Neural progenitor cell (in vitro differentiated cells): ENCODE data around the gene TAX1BP3. TPM values are rescaled to one million over a fixed set of nuclear protein-coding genes. Genes with fewer than 3 reads are reported as not detected.

ENCODE experiments used
- DNase-seq: peaks from one replicate; pipeline ENCODE4 v3.0.0-alpha.2; 2016; ENCODE audit warnings: low spot score
- H2AFZ ChIP-seq: fragments of 200-600 bp; sonication (generic); replicated peaks from 2 replicates; pipeline ENCODE4 v1.6.1; 2016; ENCODE audit warnings: antibody characterized with exemption
- H3F3A ChIP-seq: fragments of 200-600 bp; sonication (generic); 2 replicates; pipeline ENCODE4 v1.6.1; 2016; ENCODE audit warnings: antibody characterized with exemption, low read depth
- H3K27ac ChIP-seq: fragments of 200-600 bp; sonication (generic); 2 replicates; pipeline ENCODE4 v1.5.1; 2016; ENCODE audit warnings: mild to moderate bottlenecking
- H3K27me3 ChIP-seq: fragments of 200-600 bp; sonication (generic); 2 replicates; pipeline ENCODE4 v1.6.1; 2016; ENCODE audit warnings: mild to moderate bottlenecking, moderate library complexity
- H3K36me3 ChIP-seq: fragments of 200-600 bp; sonication (generic); 2 replicates; pipeline ENCODE4 v1.5.1; 2016
- H3K4me1 ChIP-seq: fragments of 200-600 bp; sonication (generic); 2 replicates; pipeline ENCODE4 v1.6.1; 2016; ENCODE audit warnings: mixed run types
- H3K4me2 ChIP-seq: fragments of 200-600 bp; sonication (generic); 2 replicates; pipeline ENCODE4 v1.6.1; 2016
- H3K4me3 ChIP-seq: fragments of 200-600 bp; sonication (generic); 2 replicates; pipeline ENCODE4 v1.5.1; 2016
- H3K79me2 ChIP-seq: fragments of 200-600 bp; sonication (generic); 2 replicates; pipeline ENCODE4 v1.6.1; 2016; ENCODE audit warnings: low read depth
- H3K9ac ChIP-seq: fragments of 200-600 bp; sonication (generic); 2 replicates; pipeline ENCODE4 v1.6.1; 2016
- H3K9me3 ChIP-seq: fragments of 200-600 bp; sonication (generic); 2 replicates; pipeline ENCODE4 v1.5.1; 2016; ENCODE audit warnings: low read depth
- H4K20me1 ChIP-seq: fragments of 200-600 bp; sonication (generic); 2 replicates; pipeline ENCODE4 v1.6.1; 2016; ENCODE audit warnings: low read depth
- H3K27ac Mint-ChIP-seq: 3 replicates; pipeline ENCODE4 v1.8.0; 2021; ENCODE audit warnings: mixed read lengths
- H3K27me3 Mint-ChIP-seq: 2 replicates; pipeline ENCODE4 v1.8.0; 2022; ENCODE audit warnings: low read depth, mild to moderate bottlenecking, inconsistent platforms, moderate library complexity, mixed read lengths; ENCODE audit not compliant: insufficient read depth
- H3K36me3 Mint-ChIP-seq: 3 replicates; pipeline ENCODE4 v1.8.0; 2021; ENCODE audit warnings: mixed read lengths
- H3K4me1 Mint-ChIP-seq: 3 replicates; pipeline ENCODE4 v1.8.0; 2021; ENCODE audit warnings: mixed read lengths
- H3K4me3 Mint-ChIP-seq: 3 replicates; pipeline ENCODE4 v1.8.0; 2021; ENCODE audit warnings: mild to moderate bottlenecking, moderate library complexity, mixed read lengths
- H3K9me3 Mint-ChIP-seq: 3 replicates; pipeline ENCODE4 v1.8.0; 2020; ENCODE audit warnings: mixed read lengths
- CTCF ChIP-seq: fragments of 200-600 bp; sonication (generic); IDR thresholded peaks from 2 replicates; pipeline ENCODE4 v1.5.1; 2017; ENCODE audit warnings: antibody characterized with exemption, mild to moderate bottlenecking
- EZH2 ChIP-seq: fragments of 200-600 bp; sonication (generic); IDR thresholded peaks from 2 replicates; pipeline ENCODE4 v1.6.1; 2017; ENCODE audit warnings: antibody characterized with exemption, mild to moderate bottlenecking, moderate library complexity
- EZH2phosphoT487 ChIP-seq: fragments of 200-600 bp; sonication (generic); IDR thresholded peaks from 2 replicates; pipeline ENCODE4 v1.6.1; 2017; ENCODE audit warnings: antibody characterized with exemption
- total RNA-seq: library from RNA; depleted of rRNA; stranded (reverse); fragments of >200 nt; gene quantifications from 2 replicates; pipeline ENCODE4 v1.2.3, GENCODE V29; 2015; ENCODE audit warnings: low replicate concordance

The TAX1BP3 gene
- total RNA-seq, 1 donor from 2014 or later, result 27.3 TPM

GRCh38 chr17:3695723-3696411 lies 27.5 kb upstream of the TAX1BP3 start, which contains the start of gene P2RX5:
Gene P2RX5 (minus strand): TSS chr17:3696155. CDS start chr17:3696005, 150 bp downstream.
- peaks cover 12% of the 10 kb centered on the region for H4K20me1 ChIP-seq
- H3K36me3 ChIP-seq, result no peaks in the 10 kb centered on the region
- Mint-ChIP-seq H3K9me3 (peaks cover 6% of the 10 kb centered on the region), H3K4me3 (peak within 1 kb of the TSS; percentile 81), H3K27ac (no peak within 1 kb of the TSS), H3K4me1 (peaks cover 4% of the 10 kb centered on the region), H3K36me3 (no peaks in the 10 kb centered on the region), H3K27me3 (peaks cover 35% of the 10 kb centered on the region)
- H3F3A ChIP-seq, result no peaks in the 10 kb centered on the region
- H3K79me2 ChIP-seq, result no peaks in the 10 kb centered on the region
- H3K27me3 ChIP-seq, result peaks cover 52% of the 10 kb centered on the region
- no peak within 1 kb of the TSS for H3K27ac ChIP-seq
- no peak within 1 kb of the TSS for H2AFZ ChIP-seq
- H3K4me3 ChIP-seq, result peak within 1 kb of the TSS; percentile 49
- TF ChIP-seq CTCF (no peak), EZH2phosphoT487 (peak; percentile 82), EZH2 (peak; percentile 87)
- H3K9ac ChIP-seq, result no peak within 1 kb of the TSS
- H3K9me3 ChIP-seq, result no peaks in the 10 kb centered on the region
- H3K4me2 ChIP-seq, result peak within 1 kb of the TSS; percentile 85
- H3K4me1 ChIP-seq, result peaks cover 11% of the 10 kb centered on the region
- DNase-seq, result peak; percentile 76

- H3K36me3 Mint-ChIP-seq, result no peaks in the 10 kb centered on the region
- peaks cover 6% of the 10 kb centered on the region for H3K9me3 Mint-ChIP-seq
- peaks cover 35% of the 10 kb centered on the region for H3K27me3 Mint-ChIP-seq
- DNase-seq, result no peak
- Histone ChIP-seq H3K79me2 (no peaks in the 10 kb centered on the region), H3K9me3 (no peaks in the 10 kb centered on the region), H3F3A (no peaks in the 10 kb centered on the region), H2AFZ (no peak overlapping the region), H3K27ac (no peak overlapping the region), H3K36me3 (no peaks in the 10 kb centered on the region), H3K9ac (no peak overlapping the region), H3K4me3 (peak overlapping the region; percentile 49), H3K4me2 (peak overlapping the region; percentile 85), H3K4me1 (peaks cover 11% of the 10 kb centered on the region), H4K20me1 (peaks cover 12% of the 10 kb centered on the region), H3K27me3 (peaks cover 52% of the 10 kb centered on the region)
- TF ChIP-seq EZH2 (no peak), CTCF (no peak), EZH2phosphoT487 (no peak)
- H3K4me1 Mint-ChIP-seq, result peaks cover 4% of the 10 kb centered on the region
- peak overlapping the region; percentile 77 for H3K4me3 Mint-ChIP-seq
- H3K27ac Mint-ChIP-seq, result no peak overlapping the region
Measured at GRCh38 chr17:3695129-3695722, 26.8 kb upstream of the TAX1BP3 start.

GRCh38 chr17:3693829-3694231 lies 25.5 kb upstream of the TAX1BP3 start:
- H3K4me3 Mint-ChIP-seq, result no peak overlapping the region
- Histone ChIP-seq H3F3A (no peaks in the 10 kb centered on the region), H3K4me1 (peaks cover 11% of the 10 kb centered on the region), H3K4me2 (no peak overlapping the region), H3K36me3 (no peaks in the 10 kb centered on the region), H3K4me3 (no peak overlapping the region), H3K79me2 (no peaks in the 10 kb centered on the region), H3K27ac (no peak overlapping the region), H3K27me3 (peaks cover 52% of the 10 kb centered on the region), H3K9ac (no peak overlapping the region), H3K9me3 (no peaks in the 10 kb centered on the region), H2AFZ (no peak overlapping the region), H4K20me1 (peaks cover 12% of the 10 kb centered on the region)
- no peak overlapping the region for H3K27ac Mint-ChIP-seq
- H3K9me3 Mint-ChIP-seq, result peaks cover 6% of the 10 kb centered on the region
- H3K4me1 Mint-ChIP-seq, result peaks cover 8% of the 10 kb centered on the region
- TF ChIP-seq EZH2phosphoT487 (no peak), EZH2 (no peak), CTCF (no peak)
- H3K27me3 Mint-ChIP-seq, result peaks cover 35% of the 10 kb centered on the region
- no peaks in the 10 kb centered on the region for H3K36me3 Mint-ChIP-seq
- DNase-seq, result no peak
